ENCODE measurements around the gene COPS9. TPM values are rescaled to one million over a fixed set of nuclear protein-coding genes. Genes with fewer than 3 reads are reported as not detected.

Gene COPS9
- total RNA-seq = 34.7 and 41.8 TPM in 2 replicates

DNA sequence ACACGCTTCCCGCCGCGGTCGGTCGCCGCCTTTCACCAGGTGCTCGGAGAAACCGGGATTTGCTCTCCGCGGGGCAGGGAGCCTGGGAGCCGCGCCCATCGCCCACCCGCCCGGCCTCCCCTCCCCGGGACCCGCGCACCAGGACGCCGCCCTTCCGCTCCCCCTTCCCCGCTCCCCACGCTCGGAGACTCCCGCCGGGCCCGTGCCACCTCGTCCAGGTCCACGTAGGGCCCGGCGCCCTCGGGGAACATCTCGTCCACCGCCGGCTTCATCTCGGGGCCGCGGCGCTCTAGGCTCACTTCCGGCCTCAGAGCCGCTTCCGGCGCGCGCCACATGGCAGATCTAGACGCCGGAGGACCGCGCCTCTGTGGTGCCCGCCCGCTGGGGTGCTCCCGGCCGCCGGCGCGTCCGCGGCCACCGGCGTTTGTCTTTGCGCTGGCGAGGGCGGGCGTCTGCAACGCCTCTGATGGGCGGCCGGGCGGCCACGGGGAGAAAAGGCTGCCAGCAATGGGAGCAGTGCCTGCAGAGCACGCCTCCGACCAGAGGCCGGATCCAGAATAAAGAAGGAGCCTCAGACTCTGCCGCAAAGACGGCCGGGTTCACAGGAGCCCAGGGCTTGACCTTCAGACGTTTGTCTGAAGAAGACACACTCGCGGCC lies at the start of gene COPS9:
TSS of gene COPS9 (minus strand) at position 293 of the 658 bp plus-strand sequence. CDS start at position 272, 21 bp downstream.
- peak; percentile 38 for DNase-seq (ENCODE audit: low read depth)

DNA sequence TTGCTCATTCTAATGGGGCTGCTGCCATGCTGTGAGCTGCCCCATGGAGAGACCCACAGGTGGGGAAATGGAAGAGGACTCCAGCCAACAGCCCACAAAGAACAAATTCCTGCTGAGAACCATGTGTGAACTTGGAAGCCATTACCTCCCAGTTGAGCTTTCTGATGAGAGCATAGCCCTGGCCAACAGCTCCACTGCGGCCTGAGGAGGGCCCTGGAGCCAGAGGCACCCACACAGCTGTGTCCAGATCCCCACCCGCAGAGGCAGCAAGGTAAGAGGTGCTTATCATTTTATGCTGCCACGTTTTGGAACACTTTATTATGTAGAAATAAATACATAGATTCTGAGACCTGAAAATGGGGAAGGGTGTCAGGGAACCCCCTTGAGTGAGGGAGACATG lies 48.6 kb upstream of the COPS9 start:
- DNase-seq (ENCODE audit: low read depth) = no peak

DNA sequence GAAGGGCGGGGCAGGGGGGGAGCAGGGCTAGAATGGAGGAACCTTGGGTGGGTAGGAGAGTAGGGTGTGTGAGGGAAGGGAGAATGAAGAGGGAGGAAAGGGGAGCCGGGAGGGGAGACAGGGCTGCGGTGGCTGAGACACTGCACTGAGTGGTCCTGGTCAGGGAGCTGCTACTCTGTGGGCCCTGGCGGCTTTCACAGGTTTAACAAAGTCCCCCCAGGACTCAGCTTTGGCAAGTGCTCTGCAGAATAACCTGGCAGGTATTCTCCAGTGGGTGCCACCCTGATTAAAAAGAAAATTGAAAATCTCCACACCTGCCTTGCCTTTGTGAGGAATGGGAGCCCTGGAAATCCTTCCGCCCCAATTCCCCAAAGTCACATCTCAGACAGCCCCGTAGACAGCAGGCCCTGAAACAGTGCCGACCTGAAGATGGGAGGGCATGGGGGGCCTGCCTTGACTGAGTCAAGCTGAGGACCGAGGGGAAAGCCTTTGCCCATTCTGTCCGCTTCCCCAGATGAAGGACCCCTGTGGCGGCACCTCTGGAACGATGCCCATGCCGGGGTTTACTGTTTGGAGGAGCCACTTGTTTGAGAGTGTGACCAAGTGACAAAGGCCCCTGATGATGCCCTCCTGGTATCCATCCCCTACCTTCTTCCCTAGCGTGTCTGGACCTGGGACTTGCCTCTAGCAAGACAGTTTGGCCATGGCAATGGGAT lies 47.9 kb upstream of the COPS9 start:
- DNase-seq (ENCODE audit: low read depth) = no peak

- DNase-seq (ENCODE audit: low read depth) = no peak
These were observed 47.1 kb upstream of the COPS9 start for GRCh38 chr2:240183006-240183874.

GRCh38 chr2:240182476-240182875 lies 46.4 kb upstream of the COPS9 start:
- DNase-seq (ENCODE audit: low read depth) = no peak

- no peak for DNase-seq (ENCODE audit: low read depth)
These were observed 45.9 kb upstream of the COPS9 start for GRCh38 chr2:240182001-240182400.

- DNase-seq (ENCODE audit: low read depth) = no peak
These were observed 44.0 kb upstream of the COPS9 start for GRCh38 chr2:240179941-240180666.

- no peak for DNase-seq (ENCODE audit: low read depth)
These were observed 43.2 kb upstream of the COPS9 start for GRCh38 chr2:240179186-240179815.

DNA sequence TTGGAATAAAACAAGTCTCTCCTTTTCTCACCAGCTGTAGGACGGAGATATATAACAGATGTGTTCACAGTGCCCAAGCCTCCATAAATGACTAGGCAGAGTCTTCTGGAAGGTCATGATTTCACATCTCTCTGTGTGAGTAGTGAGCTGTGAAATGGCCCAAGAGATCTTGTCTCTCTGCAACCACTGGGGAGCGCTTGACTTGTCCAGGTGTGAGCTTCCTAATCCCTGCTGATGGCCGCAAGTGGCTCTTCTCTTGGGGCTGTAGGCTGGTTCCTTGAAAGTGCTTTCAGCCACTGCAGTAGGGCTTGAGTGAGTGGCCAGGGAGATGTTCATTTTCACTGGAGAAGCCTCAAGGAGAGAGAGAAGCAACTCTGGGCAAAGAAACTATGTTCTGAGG lies 42.5 kb upstream of the COPS9 start:
- no peak for DNase-seq (ENCODE audit: low read depth)

GRCh38 chr2:240174496-240174895 lies 38.4 kb upstream of the COPS9 start:
- DNase-seq (ENCODE audit: low read depth) = no peak

DNA sequence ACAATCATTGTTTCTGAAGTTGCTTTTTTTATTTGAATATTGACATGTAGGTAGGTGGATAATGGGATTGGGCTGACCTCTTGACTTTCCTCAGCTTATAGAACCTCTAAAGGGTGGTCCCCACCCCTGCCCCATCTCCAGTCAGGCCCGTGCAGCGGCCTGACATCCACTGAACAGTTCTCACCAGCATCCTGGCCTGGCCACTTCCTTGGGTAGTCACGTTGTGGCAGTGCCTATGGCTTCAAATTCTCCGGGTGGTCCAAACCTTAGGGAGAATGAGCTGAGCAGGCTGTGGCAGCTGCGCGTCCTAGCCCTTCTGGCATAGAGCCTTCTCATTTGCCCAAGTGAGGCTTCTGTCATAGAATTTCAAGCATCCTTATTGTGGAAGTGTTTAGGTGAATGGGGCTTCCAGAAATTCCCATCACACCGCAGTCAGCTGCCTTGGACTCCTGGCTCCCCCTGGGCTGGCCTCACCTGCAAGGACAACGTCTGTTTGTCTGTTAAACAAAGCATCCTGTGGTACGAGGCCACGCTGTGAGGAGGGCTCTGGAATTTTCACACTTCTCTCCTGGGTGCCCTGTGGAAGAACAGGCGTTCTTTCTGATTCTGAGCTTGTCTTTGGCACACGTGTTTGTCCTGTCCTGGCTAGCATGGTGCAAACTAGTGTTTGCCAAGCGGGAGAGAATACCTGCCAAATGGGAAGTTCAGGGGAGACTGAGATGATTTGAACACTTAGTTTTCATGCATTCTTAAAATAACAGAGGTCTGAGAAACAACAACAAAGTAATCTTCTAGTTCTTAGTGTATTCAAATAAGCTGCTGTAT lies 36.2 kb upstream of the COPS9 start:
- DNase-seq (ENCODE audit: low read depth) = no peak

GRCh38 chr2:240170883-240171282 lies 34.8 kb upstream of the COPS9 start:
- no peak for DNase-seq (ENCODE audit: low read depth)

GRCh38 chr2:240170354-240170735 lies 34.2 kb upstream of the COPS9 start:
- DNase-seq (ENCODE audit: low read depth) = peak; percentile 2

- DNase-seq (ENCODE audit: low read depth) = no peak
These were observed 33.6 kb upstream of the COPS9 start for GRCh38 chr2:240169486-240170353.

DNA sequence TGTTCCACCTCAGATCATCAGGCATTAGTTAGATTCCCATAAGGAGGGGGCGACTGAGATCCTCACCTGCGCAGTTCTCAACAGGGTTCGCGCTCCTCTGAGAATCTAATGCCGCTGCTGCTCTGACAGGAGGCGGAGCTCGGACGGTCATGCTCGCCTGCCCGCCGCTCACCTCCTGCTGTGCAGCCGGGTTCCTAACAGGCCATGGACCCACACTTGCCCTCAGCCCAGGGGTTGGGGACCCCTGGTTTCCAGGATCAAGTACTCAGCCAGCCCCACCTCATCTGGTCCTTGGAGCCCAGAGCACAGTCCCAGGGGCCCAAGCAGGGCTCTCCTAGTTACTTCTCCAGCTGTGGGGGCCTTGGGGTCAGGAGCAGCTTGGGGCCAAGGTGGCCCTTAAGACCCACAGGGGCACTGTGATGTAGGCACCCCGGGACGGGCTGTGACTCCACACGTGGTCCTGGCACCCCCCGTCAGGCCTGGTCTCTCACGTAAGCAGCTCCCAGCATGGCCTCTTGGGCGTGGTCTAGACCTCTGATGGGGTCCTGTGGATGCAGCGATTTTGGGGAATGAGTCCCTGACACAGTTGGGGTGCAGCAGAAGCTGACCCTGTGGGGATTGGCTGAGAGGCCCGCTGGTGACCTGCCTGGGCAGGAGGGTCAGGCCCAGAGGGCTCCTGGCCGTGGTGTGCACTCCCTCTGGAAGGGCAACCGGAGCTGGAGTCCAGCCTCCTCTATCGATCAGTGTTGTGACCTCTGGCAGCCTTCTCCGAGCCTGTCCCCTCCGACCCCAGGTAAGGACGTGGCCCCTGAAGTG lies 32.6 kb upstream of the COPS9 start:
- DNase-seq (ENCODE audit: low read depth) = no peak

GRCh38 chr2:240168041-240168440 lies 31.9 kb upstream of the COPS9 start:
- DNase-seq (ENCODE audit: low read depth) = no peak

DNA sequence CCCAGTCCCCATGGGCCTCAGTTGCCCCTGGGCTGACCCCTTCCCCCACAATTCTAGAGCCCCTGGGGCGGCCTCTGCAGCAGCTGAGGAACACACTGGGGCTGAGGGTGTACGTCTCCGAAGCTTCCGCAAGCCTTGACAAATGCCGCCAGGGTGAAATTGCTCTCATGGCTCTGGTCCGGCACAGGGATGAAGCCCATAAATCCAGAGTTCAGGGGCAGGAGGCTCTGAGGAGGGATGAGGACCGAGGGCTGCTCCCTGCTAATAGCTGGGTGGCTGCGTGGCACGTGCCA lies 31.4 kb upstream of the COPS9 start:
- no peak for DNase-seq (ENCODE audit: low read depth)

GRCh38 chr2:240166761-240167587 lies 30.9 kb upstream of the COPS9 start:
- DNase-seq (ENCODE audit: low read depth) = no peak
